Smooth muscle cell (in vitro differentiated cells): ENCODE results near the gene PIK3R4. TPM values are rescaled to one million over a fixed set of nuclear protein-coding genes. Genes with fewer than 3 reads are reported as not detected.

Experiments
- DNase-seq: peaks from one replicate; lab custom pipeline; 2025; ENCODE audit not compliant: unreplicated experiment; lab: John Stamatoyannopoulos, UW
- H2AFZ ChIP-seq: fragments of 200-600 bp; sonication (generic); 2 replicates; pipeline ENCODE4 v1.6.0; 2016; ENCODE audit warnings: antibody characterized with exemption, low read depth, mild to moderate bottlenecking
- H3F3A ChIP-seq: fragments of 200-600 bp; sonication (generic); 2 replicates; pipeline ENCODE4 v1.6.0; 2017; ENCODE audit warnings: antibody characterized with exemption, low read depth
- H3K27ac ChIP-seq: fragments of 200-600 bp; sonication (generic); 2 replicates; pipeline ENCODE4 v1.5.1; 2016; ENCODE audit warnings: low read depth, mild to moderate bottlenecking
- H3K27me3 ChIP-seq: fragments of 200-600 bp; sonication (generic); 2 replicates; pipeline ENCODE4 v1.6.1; 2016; ENCODE audit warnings: low read depth, mild to moderate bottlenecking
- H3K36me3 ChIP-seq: fragments of 200-600 bp; sonication (generic); 2 replicates; pipeline ENCODE4 v1.5.1; 2016; ENCODE audit warnings: low read depth
- H3K4me1 ChIP-seq: fragments of 200-600 bp; sonication (generic); 2 replicates; pipeline ENCODE4 v1.5.1; 2016; ENCODE audit warnings: low read depth
- H3K4me2 ChIP-seq: fragments of 200-600 bp; sonication (generic); 2 replicates; pipeline ENCODE4 v1.6.0; 2016; ENCODE audit warnings: mild to moderate bottlenecking
- H3K4me3 ChIP-seq: fragments of 200-600 bp; sonication (generic); 2 replicates; pipeline ENCODE4 v1.5.1; 2016; ENCODE audit warnings: mild to moderate bottlenecking
- H3K79me2 ChIP-seq: fragments of 200-600 bp; sonication (generic); 2 replicates; pipeline ENCODE4 v1.6.0; 2016; ENCODE audit warnings: low read depth, mild to moderate bottlenecking
- H3K9ac ChIP-seq: fragments of 200-600 bp; sonication (generic); 2 replicates; pipeline ENCODE4 v1.6.0; 2016; ENCODE audit warnings: low read depth
- H3K9me3 ChIP-seq: fragments of 200-600 bp; sonication (generic); replicated peaks from 2 replicates; pipeline ENCODE4 v1.5.1; 2016; ENCODE audit warnings: low read depth
- H4K20me1 ChIP-seq: fragments of 200-600 bp; sonication (generic); 2 replicates; pipeline ENCODE4 v1.6.0; 2016; ENCODE audit warnings: low read depth
- CTCF ChIP-seq: fragments of 200-600 bp; sonication (generic); IDR thresholded peaks from 2 replicates; pipeline ENCODE4 v1.5.1; 2017; ENCODE audit warnings: borderline replicate concordance, mild to moderate bottlenecking, antibody characterized with exemption; ENCODE audit not compliant: insufficient read depth, poor library complexity, severe bottlenecking
- WGBS: methylation state at CpG from one replicate; pipeline ENCODE4 v1.1.7; 2016; ENCODE audit warnings: low lambda C conversion rate; 5-methylcytosine and 5-hydroxymethylcytosine counted together
- polyA plus RNA-seq: library from polyadenylated mRNA; unstranded; fragments of >200 nt; fragmentation: Nextera tagmentation; extraction: Ambion mirVana; gene quantifications from 2 replicates; pipeline ENCODE4 v1.2.1, GENCODE V29; 2016
- total RNA-seq: library from RNA; depleted of rRNA; stranded (reverse); fragments of >200 nt; gene quantifications from 2 replicates; pipeline ENCODE4 v1.2.3, GENCODE V29; 2014

PIK3R4 gene
- total and polyA plus RNA-seq, 2 experiments from 2014 or later: 18.3 to 46.4 TPM

DNA sequence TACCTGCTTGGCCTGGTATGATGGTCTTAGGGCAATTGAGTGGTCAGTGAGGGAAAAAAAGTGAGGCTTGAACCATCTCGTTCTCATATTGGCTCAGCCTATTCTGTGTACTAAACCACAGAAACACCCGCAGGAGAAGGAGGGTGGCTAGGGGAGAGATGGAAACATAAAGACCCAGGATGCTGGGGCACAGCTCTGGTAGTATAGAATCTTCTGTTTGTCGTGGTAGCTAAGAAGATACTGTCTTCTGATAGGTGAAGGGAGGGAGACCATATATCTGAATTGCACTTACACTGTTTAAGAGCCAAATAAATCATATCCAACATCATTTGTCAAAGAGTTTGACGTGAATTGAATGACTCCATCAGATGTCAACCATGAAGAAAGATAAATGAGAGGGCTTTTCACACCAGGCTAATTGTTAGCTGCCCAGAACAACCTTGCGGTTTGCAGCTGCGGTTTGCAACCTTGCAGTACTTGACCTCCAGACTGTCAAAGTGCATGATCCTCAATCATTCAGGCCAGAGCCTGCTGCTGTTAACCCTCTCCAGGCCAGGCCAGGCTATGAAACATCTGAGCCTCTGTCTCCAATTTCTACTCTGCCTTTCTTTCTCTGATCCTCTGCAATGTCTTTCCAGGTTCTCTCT lies 40.9 kb upstream of the PIK3R4 start:
- 79% methylated on average over 6 of the region's 6 CpGs for WGBS
- Histone ChIP-seq H4K20me1 (no peaks in the 10 kb centered on the region), H3K27me3 (no peaks in the 10 kb centered on the region), H3K9ac (no peak overlapping the region), H3K4me1 (no peaks in the 10 kb centered on the region), H3K79me2 (no peaks in the 10 kb centered on the region), H2AFZ (no peak overlapping the region), H3K27ac (no peak overlapping the region), H3F3A (no peaks in the 10 kb centered on the region), H3K4me2 (no peak overlapping the region), H3K4me3 (no peak overlapping the region), H3K36me3 (no peaks in the 10 kb centered on the region), H3K9me3 (no peaks in the 10 kb centered on the region)
- no peak for DNase-seq
- no peak for TF ChIP-seq CTCF

DNA sequence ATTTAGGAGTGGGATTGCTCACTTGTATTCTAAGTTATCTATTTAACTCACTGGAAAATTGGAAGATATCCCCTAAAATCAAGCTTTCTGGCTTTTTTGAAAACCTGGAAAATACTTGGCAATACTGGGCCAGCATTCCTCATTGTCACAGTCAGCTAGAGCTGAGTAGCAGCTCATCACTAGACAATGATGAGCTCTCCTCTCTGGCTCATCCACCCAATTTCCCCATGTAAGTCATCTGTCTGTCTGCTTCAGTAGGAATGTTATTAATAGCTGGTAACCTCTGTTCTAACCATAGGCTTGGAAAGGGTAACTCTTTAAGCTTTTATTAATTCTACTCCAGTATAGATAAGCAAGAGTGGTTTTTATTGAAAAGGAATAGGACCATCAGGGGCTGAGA lies 39.7 kb upstream of the PIK3R4 start:
- no peaks in the 10 kb centered on the region for H3K4me1 ChIP-seq
- no peak overlapping the region for H3K4me2 ChIP-seq
- no peak for DNase-seq
- no peaks in the 10 kb centered on the region for H3K79me2 ChIP-seq
- H3K27ac ChIP-seq: no peak overlapping the region
- no peaks in the 10 kb centered on the region for H3K9me3 ChIP-seq
- H3K4me3 ChIP-seq: no peak overlapping the region
- H3K9ac ChIP-seq: no peak overlapping the region
- TF ChIP-seq CTCF: no peak
- no peaks in the 10 kb centered on the region for H3K36me3 ChIP-seq
- H4K20me1 ChIP-seq: no peaks in the 10 kb centered on the region
- no peak overlapping the region for H2AFZ ChIP-seq
- no peaks in the 10 kb centered on the region for H3K27me3 ChIP-seq
- no peaks in the 10 kb centered on the region for H3F3A ChIP-seq

DNA sequence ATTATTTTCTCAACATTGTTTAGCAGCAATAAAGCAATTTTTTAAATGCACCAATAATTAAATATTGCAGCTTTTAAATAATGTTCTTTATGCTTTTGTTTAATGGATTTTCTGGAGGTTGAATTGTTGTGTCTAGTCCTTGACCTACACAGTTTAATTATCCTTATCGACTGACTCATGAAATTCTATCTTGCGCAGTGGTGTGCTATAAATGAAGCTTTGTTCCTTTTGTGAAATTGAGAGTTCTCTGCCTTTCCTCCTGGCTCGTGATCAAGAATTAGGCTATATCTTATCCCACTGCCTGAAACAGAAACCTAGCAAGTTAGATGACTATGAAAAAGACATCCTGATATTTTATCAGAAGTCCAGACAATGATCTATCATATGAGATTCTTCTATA lies 37.0 kb upstream of the PIK3R4 start:
- no peak for DNase-seq
- H3K27me3 ChIP-seq: peaks cover 5% of the 10 kb centered on the region
- no peak for TF ChIP-seq CTCF
- no peaks in the 10 kb centered on the region for H3K79me2 ChIP-seq
- H3K27ac ChIP-seq: no peak overlapping the region
- no peak overlapping the region for H3K4me3 ChIP-seq
- H4K20me1 ChIP-seq: no peaks in the 10 kb centered on the region
- no peaks in the 10 kb centered on the region for H3K36me3 ChIP-seq
- H2AFZ ChIP-seq: no peak overlapping the region
- H3K9me3 ChIP-seq: no peaks in the 10 kb centered on the region
- no peaks in the 10 kb centered on the region for H3K4me1 ChIP-seq
- H3K9ac ChIP-seq: no peak overlapping the region
- 79% methylated on average over 3 of the region's 3 CpGs for WGBS
- no peaks in the 10 kb centered on the region for H3F3A ChIP-seq
- H3K4me2 ChIP-seq: no peak overlapping the region

DNA sequence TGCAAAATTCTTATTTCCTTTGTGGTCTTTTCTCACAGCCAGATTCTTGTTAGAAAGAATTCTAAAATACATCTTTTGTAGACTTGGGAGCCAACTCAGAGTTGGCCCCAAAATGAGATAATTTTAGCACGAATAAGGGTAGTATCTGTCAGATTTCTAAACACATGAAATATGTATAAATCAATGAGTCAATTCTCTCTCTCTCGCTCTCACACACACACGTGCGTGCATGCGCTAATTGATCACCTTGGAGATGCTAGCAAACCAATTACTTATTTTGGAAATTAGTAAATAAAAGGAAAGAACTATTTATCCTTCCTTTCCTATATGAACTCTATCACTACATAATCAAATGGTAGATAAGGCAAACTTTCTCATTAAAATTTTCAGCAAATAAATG lies 32.9 kb upstream of the PIK3R4 start:
- H3K4me3 ChIP-seq: no peak overlapping the region
- H3K9ac ChIP-seq: no peak overlapping the region
- H3K27me3 ChIP-seq: peaks cover 9% of the 10 kb centered on the region
- H4K20me1 ChIP-seq: no peaks in the 10 kb centered on the region
- TF ChIP-seq CTCF: no peak
- H2AFZ ChIP-seq: no peak overlapping the region
- DNase-seq: no peak
- 79% methylated on average over 5 of the region's 5 CpGs for WGBS
- H3K4me1 ChIP-seq: no peaks in the 10 kb centered on the region
- H3K9me3 ChIP-seq: no peaks in the 10 kb centered on the region
- H3K79me2 ChIP-seq: no peaks in the 10 kb centered on the region
- H3K27ac ChIP-seq: no peak overlapping the region
- no peaks in the 10 kb centered on the region for H3F3A ChIP-seq
- H3K4me2 ChIP-seq: no peak overlapping the region
- H3K36me3 ChIP-seq: no peaks in the 10 kb centered on the region
